GM19324 (cell line): ENCODE results near the gene ADGRL3.

Experiments
- ATAC-seq: cut with Tn5 transposase; IDR thresholded peaks from one replicate; pipeline ENCODE4 v1.9.1; 2021; ENCODE audit warnings: mild to moderate bottlenecking, moderate library complexity; ENCODE audit not compliant: unreplicated experiment, low FRiP score

ADGRL3 gene

GRCh38 chr4:61275241-61275640 lies 75.1 kb downstream of the ADGRL3 start:
- no peak for ATAC-seq

- ATAC-seq, result no peak
These were observed 75.9 kb downstream of the ADGRL3 start for GRCh38 chr4:61276029-61276428.

GRCh38 chr4:61277785-61278760 lies 77.9 kb downstream of the ADGRL3 start:
- no peak for ATAC-seq

DNA sequence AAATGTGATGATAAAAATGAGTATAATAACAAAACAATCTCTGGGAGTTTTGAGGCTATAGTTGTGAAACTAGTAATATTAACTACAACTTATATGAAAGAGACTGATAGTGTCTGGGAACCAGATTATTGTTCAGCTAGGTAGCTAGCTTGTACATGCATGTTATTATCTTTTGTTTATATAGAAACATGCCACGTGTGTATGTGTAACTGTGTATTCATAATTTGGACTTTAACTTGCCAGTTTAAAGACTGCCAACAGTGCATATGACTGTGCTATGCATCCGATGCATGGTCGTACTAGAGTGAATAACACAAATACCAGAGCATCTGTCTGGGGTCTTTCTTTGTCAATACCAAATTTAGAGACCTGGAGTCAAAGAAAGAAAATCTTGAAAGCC lies 92.2 kb downstream of the ADGRL3 start:
- no peak for ATAC-seq

DNA sequence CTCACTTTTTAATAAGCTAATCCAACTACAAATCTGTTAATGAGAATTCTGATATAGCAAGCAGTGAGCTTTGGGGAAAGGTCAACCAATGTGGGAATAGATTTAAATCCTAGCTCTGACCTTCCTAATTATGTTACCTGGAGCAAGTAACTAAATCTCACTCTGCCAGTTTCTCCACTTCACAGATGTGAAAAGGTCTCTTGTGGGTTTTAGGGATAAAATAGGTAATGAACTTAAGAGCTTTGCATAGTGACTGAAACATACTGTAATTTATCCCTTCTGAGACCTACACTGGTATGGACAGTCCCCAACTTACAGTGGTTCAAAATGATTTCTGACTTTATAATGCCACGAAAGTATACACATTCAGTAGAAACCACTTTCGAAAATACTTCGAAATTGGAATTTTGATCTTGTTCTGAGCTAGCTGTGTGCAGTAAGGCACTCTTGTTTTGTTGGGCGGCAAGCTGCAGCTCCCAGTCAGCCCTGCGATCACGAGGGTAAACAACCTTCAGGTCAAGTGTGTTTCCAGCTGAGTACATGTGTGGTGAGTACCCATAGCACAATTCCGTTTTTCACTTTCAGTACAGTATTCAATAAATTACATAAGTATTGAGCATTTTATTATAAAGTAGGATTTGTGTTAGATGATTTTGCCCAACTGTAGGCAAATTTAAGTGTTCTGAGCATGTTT lies 93.7 kb downstream of the ADGRL3 start:
- no peak for ATAC-seq

GRCh38 chr4:61294936-61295335 lies 94.8 kb downstream of the ADGRL3 start:
- no peak for ATAC-seq

DNA sequence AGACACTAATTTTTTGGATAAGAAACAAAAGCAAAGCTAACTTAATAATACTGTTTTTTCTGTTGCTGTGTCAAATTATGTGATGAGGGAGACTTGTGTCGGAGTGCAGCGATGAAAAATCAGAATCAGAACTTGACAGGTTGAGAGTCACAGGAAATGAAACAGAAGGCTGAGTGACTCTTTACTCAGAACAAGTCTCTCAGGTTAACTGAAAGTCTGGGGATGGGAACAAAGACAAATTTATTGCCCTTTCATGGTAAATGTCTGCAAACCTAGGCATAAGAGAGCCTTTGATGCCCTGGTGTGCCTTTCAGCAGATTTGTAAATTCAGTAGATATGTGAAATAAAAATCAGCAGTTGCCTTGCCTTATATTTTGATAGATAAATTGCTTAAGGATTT lies 96.0 kb downstream of the ADGRL3 start:
- ATAC-seq, result no peak

GRCh38 chr4:61298178-61298740 lies 98.1 kb downstream of the ADGRL3 start:
- ATAC-seq, result no peak

GRCh38 chr4:61299316-61299715 lies 99.2 kb downstream of the ADGRL3 start:
- no peak for ATAC-seq

DNA sequence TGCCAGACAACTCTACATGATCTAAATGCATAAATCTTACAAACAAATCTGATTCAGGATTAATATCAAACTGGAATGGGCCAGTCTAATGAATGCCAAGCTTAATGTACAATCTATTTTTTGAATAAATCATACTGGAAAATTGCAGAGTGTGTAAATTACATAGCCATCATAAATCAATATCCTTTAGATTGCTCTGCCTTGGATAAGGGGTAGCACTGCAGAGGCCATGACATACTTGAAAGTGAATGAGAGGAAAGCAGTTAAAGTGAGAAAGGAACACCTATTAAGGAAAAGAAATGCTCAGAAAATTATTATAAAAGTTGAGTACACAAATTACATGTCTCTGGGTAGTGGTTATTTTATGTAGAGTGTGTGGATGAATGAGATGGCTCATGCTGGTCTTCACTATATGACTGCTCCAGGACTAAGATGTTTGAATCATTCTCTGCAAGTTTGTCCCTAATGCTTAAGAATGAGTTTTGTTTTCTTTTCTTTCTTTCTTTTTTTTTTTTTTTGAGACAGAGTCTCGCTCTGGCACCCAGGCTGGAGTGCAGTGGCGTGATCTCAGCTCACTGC lies 100.2 kb downstream of the ADGRL3 start:
- no peak for ATAC-seq

DNA sequence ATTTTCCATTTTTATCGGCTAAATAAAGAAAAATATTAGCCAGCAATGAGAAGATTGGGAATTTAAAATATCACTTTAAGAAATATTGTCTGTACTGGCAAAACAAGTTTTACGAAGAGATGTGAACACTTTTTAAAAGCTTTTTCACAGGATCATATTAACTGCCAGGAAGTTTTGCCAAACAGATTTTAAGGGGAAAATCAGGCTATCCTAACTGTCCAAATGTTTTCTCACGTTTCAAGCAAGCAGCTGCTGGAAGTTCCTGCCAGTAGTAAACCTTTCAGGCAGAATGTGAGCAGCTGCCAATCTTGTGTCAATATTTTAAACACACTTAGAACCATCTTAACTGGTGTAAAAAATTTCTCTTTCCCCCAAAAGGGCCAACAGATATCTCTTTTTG lies 101.1 kb downstream of the ADGRL3 start:
- ATAC-seq, result no peak

- ATAC-seq, result no peak
These were observed 107.9 kb downstream of the ADGRL3 start for GRCh38 chr4:61308033-61308432.

- no peak for ATAC-seq
These were observed 109.5 kb downstream of the ADGRL3 start for GRCh38 chr4:61309616-61310015.

GRCh38 chr4:61312526-61312925 lies 112.4 kb downstream of the ADGRL3 start:
- ATAC-seq, result no peak

DNA sequence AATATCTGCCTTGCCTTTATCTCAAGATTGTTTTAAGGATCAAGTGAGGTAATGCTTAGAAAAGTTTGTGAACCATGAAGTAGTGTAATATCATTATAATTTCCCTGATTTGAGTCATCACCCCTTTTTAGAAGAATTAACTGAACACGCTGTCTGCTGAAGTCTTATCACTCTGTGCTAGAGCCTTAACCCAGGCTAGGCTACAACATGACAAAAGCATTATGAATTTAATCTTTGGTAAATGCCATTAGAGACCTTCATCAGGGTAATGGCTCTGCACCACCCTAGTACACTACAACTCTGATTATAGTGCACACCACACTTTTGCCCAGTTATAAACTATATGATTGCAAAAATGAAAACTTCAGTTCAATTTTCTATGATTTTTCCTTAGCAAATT lies 118.3 kb downstream of the ADGRL3 start:
- no peak for ATAC-seq

DNA sequence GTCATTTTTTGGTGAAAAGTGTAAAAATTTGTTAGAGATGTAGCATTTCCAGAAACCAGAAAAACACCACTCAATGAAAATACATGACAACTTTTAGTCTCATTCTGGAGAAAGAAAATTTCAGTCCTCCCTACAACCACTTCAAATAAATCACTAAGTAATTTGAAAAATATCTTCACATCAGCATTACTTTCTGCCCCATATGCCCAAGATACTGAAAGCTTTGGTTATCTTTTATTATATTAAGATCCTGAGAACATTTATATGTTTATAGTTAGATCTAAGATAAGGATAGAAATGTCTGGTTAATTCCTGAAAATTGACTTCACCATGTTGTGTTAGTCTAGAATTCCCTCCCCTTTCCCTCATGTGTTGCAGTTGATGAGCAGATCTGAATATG lies 119.0 kb downstream of the ADGRL3 start:
- ATAC-seq, result no peak

DNA sequence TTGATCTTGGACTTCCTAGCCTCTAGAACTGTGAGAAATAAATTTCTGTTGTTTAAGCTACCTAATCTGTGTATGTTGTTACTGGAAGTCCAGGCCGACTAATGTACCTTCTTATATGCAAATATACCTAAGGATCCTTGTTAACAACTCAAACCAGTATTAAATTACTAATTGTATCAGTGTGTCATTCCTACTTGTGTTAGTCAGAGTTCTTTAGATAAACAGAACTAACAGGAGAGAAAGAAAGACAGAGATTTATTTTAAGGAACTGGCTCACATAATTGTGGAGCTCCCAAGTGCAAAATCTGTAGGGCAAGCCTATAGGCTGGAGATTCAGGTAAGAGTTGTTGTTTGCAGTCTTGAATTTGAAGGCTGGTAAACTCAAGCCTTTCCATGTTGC lies 120.0 kb downstream of the ADGRL3 start:
- no peak for ATAC-seq

DNA sequence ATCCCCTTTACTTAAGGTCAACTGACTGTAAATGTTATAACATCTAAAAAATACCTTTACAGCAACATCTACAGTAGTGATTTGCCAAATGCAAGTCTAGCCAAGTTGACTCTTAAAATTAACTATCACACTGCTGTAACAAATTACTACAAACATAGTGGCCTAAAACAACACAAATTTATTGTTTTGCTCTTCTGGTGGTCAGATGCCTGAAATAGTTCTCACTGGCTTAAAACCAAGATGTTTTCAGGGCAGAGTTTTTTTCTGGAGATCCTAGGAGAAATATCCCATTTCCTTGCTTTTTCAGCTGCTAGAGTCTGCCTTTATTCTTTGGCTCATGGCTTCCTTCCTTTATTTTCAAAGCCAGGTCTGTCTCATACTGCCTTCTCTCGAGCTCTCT lies 120.5 kb downstream of the ADGRL3 start:
- ATAC-seq, result no peak

GRCh38 chr4:61332693-61333092 lies 132.6 kb downstream of the ADGRL3 start:
- no peak for ATAC-seq

DNA sequence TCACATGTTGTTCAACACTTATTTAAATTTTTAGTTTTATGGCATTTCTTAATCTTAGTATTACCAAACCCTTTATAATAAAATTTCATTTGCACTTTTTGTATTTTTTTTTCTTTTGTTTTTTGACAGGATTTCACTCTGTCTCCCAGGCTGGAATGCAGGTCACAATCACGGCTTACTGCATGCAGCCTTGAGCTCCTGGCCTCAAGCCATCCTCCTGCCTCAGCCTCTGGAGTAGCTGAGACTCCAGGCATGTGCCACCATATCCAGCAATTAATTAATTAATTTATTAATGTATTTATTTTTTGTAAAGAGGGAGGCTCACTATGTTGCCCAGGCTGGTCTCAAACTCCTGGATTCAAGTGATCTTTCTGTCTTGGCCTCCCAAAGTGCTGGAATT lies 133.4 kb downstream of the ADGRL3 start:
- ATAC-seq, result no peak

GRCh38 chr4:61335241-61335763 lies 135.2 kb downstream of the ADGRL3 start:
- ATAC-seq, result no peak
